HG03045 (cell line): ENCODE measurements around the gene DPYSL5.
"Not testable (repeated sequence)": the region's sequence is repeated elsewhere in the genome, so short reads cannot be mapped to it uniquely, and the experiment has no call there.

ENCODE experiments used
- ATAC-seq: cut with Tn5 transposase; IDR thresholded peaks from one replicate; pipeline ENCODE4 v1.9.1; 2021; ENCODE audit warnings: mild to moderate bottlenecking, moderate library complexity; ENCODE audit not compliant: unreplicated experiment

Gene DPYSL5

DNA sequence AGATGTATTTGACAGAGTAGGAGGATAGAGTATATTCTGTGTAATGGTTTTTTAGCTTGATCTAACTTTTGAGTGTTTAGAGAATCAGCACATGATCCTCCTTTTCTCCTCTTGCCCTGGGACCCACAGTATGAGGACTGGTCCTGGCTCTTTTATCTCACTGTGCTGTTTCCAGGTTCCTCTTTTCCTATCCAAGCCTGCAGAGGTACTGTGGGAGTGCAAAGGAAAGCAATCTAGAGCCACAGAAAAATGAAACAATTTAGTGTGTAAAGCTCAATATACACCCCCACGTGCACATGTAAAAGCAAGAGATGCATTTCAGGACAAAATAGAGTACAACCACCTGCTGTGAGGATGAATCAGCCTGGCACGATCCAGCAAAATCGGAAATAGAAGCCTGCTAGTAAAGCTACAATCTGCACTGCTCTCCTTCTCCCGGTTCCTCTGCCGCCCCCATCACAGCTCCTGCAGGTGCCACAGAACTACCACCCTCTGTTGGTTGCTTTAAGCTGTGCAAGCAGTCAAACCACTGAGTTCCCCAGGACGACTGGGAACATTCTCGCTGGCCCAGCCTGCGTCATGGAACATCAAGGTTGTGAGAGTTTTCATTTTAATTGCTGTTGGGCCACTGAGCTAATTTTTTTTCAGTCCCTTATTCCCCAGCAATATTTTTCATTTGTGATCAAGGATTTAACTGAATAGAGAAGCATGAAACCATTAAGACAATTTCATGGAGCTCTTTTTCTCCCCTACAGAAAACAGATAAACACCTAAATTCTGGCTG is 74.7 kb downstream of the DPYSL5 start:
- ATAC-seq: no peak

DNA sequence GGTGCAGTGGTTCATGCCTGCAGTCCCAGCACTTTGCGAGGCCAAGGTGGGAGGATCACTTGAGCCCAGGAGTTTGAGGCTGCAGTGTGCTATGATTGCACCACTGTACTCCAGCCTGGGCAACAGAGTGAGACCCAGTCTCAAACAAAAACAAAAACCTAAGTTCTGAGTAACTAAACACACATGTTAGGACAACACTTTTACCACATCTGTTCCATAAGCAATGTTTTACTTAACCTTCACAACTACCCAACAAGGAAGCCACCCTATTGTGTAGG is 75.2 kb downstream of the DPYSL5 start:
- ATAC-seq: not testable (repeated sequence)

DNA sequence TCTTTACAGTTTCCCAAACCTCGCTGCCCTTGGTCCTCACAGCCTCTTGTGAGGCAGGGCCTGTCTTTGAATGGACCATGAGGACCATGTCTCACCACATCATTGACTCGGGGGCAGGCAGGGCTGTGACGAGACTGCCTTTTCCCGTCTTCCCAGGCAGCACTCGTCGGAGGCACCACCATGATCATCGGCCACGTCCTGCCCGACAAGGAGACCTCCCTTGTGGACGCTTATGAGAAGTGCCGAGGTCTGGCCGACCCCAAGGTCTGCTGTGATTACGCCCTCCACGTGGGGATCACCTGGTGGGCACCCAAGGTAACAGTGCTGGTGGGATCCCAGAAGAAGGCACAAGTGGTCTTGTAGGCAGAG is 76.8 kb downstream of the DPYSL5 start:
- ATAC-seq: no peak

DNA sequence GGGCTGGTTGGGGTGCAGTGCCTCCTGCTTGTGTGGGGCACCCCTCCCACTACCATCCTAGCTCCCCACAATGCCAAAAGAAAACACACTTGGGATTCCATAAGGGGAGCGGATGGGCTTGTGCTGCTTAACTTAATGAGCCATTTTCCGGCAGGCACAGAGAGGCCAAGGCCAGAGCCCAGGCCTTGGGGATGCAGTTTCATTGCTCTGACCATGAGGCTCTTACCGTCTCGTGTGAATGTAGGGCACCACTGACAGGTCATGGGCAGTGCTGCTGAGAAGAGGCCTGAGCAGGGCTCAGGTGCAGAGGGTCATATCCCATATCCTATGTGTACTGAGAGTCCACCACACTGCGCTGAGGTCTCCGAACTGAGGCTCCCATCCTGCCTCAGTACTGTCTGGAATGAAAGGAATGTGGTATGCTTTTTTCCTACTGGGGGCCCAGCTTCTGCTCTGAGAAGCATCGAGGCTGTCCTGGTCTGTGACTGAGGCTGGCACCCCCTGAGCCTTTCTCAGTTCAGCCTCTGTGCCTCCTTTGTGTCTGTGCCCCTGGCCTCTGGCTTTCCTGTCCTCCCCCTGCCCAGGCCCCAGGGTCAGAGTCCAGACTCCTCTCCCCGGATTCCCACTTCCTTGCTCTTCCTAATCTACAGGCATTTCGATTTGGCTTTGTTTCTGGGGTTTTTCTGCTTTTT is 77.3 kb downstream of the DPYSL5 start:
- no peak for ATAC-seq

DNA sequence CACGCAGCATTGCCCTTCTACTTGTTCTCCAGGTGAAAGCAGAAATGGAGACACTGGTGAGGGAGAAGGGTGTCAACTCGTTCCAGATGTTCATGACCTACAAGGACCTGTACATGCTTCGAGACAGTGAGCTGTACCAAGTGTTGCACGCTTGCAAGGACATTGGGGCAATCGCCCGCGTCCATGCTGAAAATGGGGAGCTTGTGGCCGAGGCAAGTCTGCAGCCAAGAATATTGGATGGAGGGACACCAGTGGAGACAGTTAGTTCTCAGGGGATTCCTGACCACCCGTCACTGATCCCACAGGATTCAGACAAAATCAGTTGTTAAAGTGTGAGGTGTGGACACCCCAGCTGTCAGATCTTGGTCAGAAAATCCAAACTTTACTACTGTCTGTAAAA is 79.3 kb downstream of the DPYSL5 start:
- ATAC-seq: no peak

DNA sequence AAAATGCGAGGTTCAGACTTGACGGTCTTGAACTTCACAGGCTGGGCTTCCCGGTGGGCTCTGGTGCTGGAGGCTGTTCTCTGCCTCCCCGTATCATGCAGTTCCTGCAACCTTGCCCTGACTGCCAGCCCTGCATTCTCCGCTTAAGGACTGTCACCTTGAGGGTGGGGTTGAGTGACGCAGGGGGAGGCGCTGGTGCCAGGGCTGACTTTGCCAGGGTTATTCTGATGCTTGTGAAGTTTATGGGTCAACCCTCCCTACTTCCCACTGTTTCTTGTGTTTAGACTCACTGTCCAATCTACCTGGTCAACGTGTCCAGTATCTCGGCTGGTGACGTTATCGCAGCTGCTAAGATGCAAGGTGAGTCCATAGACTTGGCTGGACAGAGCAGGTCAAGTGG is 85.0 kb downstream of the DPYSL5 start:
- ATAC-seq: no peak

DNA sequence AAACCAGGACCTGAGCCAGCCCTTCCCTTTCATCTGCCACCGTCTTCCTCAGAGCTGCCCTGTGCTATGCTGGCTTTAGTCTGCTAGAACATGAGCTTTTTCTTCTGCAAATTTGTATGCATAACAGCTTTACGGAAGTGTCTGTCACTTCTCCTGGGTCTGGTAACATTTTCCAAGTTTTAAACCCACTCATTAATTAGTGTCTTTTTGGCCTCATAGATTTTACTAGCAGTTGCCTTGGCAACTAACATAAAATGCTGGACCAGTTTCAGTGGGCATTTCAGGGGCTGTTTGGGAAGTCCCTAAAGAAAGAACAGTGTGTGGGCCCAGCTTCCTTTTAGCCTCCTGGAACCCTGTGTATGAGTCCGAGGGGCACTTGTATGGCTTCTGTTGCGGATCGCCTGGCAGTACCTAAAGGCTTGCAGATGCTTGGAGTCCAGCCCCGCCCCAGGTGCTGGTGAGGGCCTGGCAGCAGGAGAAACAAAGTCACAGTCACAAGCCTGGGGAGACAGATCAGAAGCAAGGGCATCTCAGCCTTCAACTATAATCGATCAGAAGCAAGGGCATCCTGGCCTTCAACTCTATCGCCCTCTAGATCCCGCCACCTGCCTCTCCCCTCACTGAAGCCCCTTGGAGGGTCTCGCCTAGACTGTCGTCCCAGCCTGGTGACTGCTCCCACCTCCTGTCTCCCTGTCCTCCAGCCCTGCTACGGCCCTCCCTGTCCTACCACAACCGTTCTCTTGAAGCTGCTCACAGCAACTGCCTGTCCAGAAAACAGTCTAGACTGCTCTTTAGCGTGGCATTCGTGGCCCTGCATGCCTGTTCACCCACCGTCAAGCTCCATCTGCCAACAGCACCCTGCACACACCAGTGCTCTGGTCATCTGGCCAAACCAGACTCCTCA is 85.8 kb downstream of the DPYSL5 start:
- no peak for ATAC-seq

DNA sequence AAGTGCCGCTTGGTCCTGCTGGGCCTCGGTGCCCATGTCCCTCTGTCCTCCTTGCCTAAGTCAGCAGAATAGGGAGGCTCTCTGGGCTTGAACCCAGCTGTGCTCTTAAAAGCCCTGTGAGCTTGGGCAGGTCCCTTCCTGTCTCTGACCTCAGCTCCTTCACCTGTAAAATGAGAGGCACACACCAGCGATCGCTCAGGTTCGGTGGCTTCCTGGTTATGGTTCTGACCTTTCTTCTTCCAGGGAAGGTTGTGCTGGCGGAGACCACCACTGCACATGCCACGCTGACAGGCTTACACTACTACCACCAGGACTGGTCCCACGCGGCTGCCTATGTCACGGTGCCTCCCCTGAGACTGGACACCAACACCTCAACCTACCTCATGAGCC is 86.4 kb downstream of the DPYSL5 start:
- ATAC-seq: no peak

DNA sequence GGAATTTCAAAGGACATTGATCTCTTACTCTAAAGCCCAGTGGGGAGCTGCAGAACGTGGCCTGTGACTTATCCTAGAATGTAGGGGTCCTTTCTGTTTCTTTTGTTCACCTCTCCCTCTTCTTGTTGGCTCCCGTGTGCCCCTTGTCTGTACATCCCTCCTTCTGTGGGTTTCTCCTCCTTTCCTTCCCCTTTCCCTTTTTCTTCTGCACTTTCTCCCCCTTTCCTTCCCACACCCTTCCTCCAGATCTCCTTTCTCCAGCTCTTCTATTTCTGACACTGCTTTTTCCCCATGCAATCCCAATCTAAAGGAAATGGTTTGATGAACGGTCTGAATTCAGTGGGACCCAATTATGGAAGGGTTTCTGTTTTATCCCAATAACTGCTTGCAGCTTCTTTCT is 87.1 kb downstream of the DPYSL5 start:
- no peak for ATAC-seq

DNA sequence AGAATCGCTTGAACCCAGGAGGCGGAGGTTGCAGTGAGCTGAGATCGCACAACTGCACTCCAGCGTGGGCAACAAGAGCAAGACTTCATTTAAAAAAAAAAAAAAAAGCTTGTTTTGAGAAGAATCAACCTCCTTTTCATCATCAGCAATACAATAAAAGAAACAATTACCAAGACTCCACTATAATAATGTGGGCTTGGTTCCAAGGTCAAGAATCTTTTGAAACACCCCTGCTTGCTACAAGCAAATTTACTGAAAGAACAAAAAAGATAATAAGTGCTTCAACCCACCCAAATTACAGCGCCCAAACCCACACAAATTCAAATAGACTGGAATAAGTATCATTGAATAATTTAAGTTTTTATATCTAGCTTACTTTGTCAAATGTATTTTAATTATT is 88.9 kb downstream of the DPYSL5 start:
- no peak for ATAC-seq

DNA sequence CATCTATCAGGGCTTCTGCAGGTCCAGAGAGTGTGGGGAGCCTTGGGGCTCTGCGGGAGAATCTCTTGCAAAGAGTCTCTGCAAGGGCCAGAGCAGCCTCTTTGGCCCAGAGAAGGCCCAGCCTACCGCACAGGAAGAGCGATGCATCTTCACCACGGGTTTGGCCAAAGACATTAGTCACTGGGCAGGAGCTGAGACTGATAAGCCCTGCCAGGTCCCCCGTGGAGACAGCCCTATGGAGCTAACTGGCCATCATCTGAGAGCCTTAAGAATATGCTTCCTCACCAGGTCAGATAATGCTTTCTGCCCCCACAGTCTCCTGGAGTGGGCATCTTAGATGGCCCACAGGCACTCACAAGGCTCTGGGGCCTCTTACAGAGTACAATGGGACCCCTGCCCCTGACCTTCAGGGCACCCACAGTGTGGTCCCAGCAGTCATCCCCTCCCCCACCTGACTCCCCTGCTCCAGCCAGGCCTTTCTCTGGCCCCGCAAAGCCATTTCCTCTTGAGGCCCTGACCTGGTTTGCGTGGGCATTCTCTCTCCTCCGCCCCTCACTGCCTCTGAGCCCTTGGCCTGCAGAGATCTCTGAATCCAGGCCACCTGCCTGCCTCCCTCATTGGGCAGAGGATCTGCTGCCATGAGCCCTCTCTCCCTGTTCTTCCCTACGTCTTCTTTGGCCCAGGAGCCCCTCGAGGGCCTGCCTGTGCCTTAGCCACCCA is 90.6 kb downstream of the DPYSL5 start:
- ATAC-seq: no peak

DNA sequence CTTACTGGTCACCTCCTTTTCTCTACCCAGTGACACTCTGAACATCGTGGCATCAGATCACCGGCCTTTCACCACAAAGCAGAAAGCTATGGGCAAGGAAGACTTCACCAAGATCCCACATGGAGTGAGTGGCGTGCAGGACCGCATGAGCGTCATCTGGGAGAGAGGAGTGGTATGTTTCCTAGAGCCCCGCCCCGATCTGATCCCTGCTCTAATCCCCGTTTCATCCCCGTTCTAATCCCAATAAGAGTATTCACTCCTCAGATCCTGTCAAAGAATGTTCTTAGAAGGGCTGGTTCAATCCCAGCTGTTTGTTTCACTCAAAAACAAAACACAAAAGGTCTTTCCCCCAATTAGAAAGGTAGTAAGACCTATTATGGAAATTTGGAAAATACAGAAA is 92.1 kb downstream of the DPYSL5 start:
- no peak for ATAC-seq

DNA sequence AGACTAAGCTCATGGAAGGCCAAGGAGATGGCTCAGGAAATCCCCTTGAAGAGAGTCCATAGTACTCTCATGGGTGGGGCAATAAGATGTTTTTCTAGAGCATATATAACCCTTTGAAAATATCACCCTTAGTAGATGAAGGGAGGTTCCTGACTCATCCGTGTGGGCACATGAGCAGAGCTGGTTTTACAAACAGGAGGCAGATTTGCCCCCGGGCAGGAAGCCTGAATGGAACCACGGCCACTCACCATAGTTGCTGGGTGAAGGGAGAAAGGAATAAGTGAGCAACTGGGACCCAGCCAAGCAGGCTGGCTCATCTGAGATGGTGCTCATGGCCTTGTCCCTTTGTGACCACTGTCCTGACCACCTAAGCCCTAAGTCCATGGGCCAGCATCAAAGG is 93.6 kb downstream of the DPYSL5 start:
- ATAC-seq: no peak

DNA sequence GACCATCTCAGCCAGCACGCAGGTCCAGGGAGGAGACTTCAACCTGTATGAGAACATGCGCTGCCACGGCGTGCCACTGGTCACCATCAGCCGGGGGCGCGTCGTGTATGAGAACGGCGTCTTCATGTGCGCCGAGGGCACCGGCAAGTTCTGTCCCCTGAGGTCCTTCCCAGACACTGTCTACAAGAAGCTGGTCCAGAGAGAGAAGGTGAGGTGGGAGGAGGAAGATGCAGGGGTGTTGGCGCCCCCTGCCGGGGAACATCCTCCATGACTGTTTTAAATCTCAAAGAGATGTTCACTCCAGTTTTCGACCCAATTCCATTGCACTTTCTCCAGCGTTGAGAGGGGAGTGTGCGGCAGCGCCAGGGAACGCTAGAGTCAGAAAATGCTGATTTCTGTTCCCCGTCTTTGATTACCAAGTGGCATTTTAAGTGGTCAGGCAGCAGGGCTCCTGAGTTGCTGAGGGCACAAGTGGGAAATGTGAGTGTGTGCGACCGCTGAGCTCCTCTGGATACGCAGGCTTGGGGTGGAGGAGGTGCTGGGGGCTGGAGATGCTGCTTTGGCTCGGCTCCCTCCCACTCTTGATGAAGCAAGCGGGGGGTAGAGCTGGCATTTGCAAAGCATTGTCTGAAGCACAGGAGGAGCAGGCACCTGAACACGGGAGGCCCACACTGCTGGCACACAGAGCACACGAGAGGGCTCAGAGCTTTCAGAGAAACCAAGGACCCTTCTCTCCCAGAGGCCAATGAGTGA is 94.8 kb downstream of the DPYSL5 start:
- no peak for ATAC-seq

DNA sequence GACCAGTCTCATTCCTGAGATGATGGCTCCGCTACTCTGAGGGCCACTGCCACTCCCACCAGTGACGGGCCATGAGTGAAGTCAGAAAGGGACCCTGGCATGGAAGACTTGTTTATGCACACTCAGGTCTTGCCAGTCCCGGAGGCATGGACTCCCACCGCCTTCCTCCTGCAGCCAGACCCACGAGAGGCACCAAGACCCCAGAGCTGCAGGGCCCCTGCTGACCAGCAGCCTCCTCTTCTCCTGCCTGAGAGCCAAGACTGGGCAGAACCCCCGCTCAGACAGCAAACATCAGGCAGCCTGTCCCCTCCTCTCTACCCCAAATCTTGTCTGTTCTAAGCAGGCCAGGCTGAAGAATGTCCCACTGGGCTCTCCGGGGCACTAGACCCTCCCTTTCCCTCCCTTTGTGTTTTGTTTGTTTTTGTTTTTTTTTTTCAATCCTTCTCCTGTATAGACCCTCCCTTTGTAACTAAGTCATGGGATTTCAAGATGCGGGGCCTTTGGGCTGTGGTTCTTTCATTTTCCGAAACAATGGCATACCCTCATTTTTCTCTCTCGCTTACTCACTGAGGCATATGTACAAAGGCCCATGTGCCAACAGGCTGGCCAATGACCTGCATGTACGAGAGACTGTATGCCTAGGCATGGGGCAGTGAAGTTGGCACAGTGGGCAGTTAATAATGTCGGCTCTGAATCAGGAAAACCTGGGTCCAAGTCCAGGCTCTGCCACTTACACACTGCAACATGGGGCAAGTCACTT is 98.2 kb downstream of the DPYSL5 start:
- ATAC-seq: no peak

DNA sequence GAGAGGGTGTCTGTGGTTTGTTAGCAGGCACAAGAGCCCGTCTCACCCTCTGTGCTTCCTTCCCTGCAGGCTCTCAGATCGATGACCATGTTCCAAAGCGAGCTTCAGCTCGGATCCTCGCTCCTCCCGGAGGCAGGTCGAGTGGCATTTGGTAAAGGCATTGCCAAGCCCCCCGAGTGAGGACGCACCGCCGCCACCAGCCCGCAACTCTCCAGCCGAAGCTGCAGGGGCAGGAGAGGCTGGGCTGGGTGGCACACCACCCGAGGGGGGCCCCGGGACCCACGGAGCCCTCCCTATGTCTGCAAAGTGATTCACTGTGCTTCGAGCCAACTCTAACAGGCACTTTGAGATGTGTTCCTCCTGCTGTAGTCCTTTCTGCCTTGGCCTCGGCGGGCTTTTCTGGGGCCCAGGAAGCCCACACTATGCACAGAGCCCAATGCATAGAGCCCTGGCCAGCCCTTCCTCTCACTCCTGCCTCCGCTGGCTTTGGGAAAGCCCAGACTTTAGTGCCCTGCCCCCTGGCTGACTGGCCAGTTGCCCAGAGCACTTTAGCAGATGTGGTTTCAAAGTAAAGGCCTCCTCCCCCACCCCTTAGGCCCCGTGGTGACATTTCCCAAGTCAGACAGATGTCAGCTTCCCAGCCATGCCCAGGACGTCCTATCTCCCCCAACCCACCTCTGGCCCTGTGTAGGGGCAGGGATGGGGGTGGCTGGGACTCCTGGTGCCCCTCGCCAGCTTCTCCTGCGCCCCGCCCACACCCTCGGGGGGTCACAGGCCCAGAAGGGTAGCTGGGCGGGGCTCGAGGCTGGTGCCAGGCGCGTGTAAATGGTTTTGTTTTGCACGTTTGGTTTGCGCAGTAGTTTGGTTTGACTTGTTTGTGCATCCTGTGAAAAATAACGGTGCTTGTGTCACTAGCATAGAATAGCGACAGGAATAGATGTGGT is 99.2 kb downstream of the DPYSL5 start:
- ATAC-seq: no peak

DNA sequence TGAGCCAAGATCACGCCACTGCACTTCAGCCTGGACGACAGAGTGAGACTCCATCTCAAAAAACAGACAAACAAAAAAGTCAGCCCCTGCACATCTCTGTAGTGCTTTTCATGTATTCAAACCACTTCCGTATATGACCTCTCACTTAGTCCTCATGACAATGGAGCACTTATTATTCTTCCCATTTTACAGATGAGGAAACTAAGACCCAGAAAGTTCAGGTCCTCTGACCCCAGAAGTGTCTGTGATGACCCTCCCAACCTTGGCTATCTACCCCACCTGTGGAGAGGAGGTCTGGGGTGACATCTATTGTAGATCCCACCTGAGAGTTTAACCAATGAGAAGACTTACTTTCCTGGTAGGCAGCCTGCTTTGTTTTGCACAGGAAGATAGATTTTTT is 100.9 kb downstream of the DPYSL5 start:
- no peak for ATAC-seq

DNA sequence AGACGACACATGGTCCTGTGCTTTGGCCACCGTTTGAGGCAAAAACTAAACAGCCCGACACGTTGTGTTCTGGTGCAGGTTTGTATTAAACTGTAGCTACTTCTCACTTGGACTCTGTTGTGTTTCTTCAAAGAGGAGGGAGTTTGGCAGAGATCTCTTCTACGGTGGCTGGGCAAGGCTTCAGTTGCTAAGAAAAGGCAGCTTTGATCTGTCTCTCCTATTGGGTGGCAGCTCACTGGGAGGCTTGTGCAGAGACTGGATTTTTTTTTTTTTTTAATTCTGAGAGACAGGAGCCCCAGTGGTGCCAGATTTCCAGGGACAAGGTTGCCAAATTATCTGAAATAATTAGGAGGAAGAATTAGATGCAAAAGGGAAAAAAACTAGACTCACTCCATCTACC is 102.3 kb downstream of the DPYSL5 start:
- ATAC-seq: no peak

DNA sequence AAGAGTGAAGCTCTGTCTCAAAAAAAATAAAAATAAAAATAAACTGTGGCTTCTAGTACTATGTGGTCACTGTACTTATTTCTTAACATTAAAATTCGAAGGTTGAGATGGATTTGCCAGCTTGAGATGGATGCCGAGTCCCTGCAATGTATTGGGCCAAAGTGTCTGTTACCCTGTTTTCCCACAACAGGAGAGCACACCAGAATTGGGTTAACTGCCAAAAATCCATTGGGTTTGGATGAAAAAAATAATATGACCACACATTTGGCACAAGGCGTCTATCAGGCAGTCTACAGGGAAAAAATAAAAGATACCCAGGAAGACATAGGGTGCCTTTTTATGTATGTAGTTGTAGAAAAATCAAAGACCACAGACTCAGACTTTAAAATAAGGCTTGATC is 103.3 kb downstream of the DPYSL5 start:
- ATAC-seq: no peak
